ENCODE data around the gene MAFF.
"Not testable (repeated sequence)": the region's sequence is repeated elsewhere in the genome, so short reads cannot be mapped to it uniquely, and the experiment has no call there.

Gene MAFF

GRCh38 chr22:38222797-38223119 is 21.0 kb downstream of the MAFF start:
- Histone ChIP-seq H3K4me1 (ENCODE audit: control insufficient read depth, insufficient read depth, low read length) (peaks cover 4% of the 10 kb centered on the region), H3K4me3 (ENCODE audit: low read depth, low read length) (no peak overlapping the region), H3K27me3 (ENCODE audit: control insufficient read depth, insufficient read depth, low read length) (no peaks in the 10 kb centered on the region), H3K36me3 (ENCODE audit: control insufficient read depth, insufficient read depth, low read length) (peaks cover 50% of the 10 kb centered on the region), H3K9ac (ENCODE audit: low read depth, low read length) (no peak overlapping the region), H3K9me3 (ENCODE audit: control insufficient read depth, insufficient read depth, low read length) (no peaks in the 10 kb centered on the region)

- Histone ChIP-seq H3K4me1 (ENCODE audit: control insufficient read depth, insufficient read depth, low read length) (peaks cover 4% of the 10 kb centered on the region), H3K27me3 (ENCODE audit: control insufficient read depth, insufficient read depth, low read length) (no peaks in the 10 kb centered on the region), H3K9me3 (ENCODE audit: control insufficient read depth, insufficient read depth, low read length) (no peaks in the 10 kb centered on the region), H3K4me3 (ENCODE audit: low read depth, low read length) (no peak overlapping the region), H3K36me3 (ENCODE audit: control insufficient read depth, insufficient read depth, low read length) (peaks cover 51% of the 10 kb centered on the region), H3K9ac (ENCODE audit: low read depth, low read length) (no peak overlapping the region)
Measured at GRCh38 chr22:38223289-38223960, 21.6 kb downstream of the MAFF start.

GRCh38 chr22:38226853-38227649 is 25.3 kb downstream of the MAFF start:
- no peaks in the 10 kb centered on the region for H3K4me1 ChIP-seq (ENCODE audit: control insufficient read depth, insufficient read depth, low read length)
- no peak overlapping the region for H3K4me3 ChIP-seq (ENCODE audit: low read depth, low read length)
- H3K27me3 ChIP-seq (ENCODE audit: control insufficient read depth, insufficient read depth, low read length): no peaks in the 10 kb centered on the region
- H3K9me3 ChIP-seq (ENCODE audit: control insufficient read depth, insufficient read depth, low read length): no peaks in the 10 kb centered on the region
- no peak overlapping the region for H3K9ac ChIP-seq (ENCODE audit: low read depth, low read length)
- H3K36me3 ChIP-seq (ENCODE audit: control insufficient read depth, insufficient read depth, low read length): peaks cover 57% of the 10 kb centered on the region

DNA sequence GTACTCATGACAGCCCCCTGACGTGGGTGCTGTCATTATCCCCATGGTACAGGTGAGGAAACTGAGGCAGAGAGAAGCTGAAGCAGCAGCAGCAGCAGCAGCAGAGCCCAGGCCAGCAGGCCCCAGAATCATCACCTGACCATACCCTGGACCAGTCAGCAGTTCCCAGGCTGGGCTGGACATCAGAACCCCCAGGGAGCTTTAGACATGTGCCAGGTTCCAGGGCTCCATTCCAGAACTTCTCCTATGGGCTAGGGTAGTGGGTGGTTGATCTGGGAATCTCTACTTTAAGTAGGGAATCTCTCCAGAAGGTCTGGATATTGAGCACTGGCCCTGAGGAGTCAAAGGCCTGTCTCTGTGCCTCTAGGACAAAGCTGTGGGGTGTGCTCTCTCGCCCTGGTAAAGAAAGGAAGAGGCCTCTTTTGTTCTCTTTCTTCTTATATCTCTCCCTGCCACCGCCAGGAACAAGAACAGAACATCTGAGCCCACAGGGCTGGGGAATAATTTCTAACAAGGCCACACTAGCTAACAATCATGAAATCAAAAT is 26.6 kb downstream of the MAFF start:
- Histone ChIP-seq H3K27me3 (ENCODE audit: control insufficient read depth, insufficient read depth, low read length) (no peaks in the 10 kb centered on the region), H3K9me3 (ENCODE audit: control insufficient read depth, insufficient read depth, low read length) (no peaks in the 10 kb centered on the region), H3K36me3 (ENCODE audit: control insufficient read depth, insufficient read depth, low read length) (peaks cover 63% of the 10 kb centered on the region), H3K4me3 (ENCODE audit: low read depth, low read length) (no peak overlapping the region), H3K4me1 (ENCODE audit: control insufficient read depth, insufficient read depth, low read length) (no peaks in the 10 kb centered on the region), H3K9ac (ENCODE audit: low read depth, low read length) (no peak overlapping the region)

GRCh38 chr22:38228873-38229740 is 27.3 kb downstream of the MAFF start:
- H3K27me3 ChIP-seq (ENCODE audit: control insufficient read depth, insufficient read depth, low read length): no peaks in the 10 kb centered on the region
- H3K9ac ChIP-seq (ENCODE audit: low read depth, low read length): no peak overlapping the region

GRCh38 chr22:38230108-38230825 is 28.5 kb downstream of the MAFF start:
- peaks cover 62% of the 10 kb centered on the region for H3K36me3 ChIP-seq (ENCODE audit: control insufficient read depth, insufficient read depth, low read length)

More at GRCh38 chr22:38228873-38229740, 27.3 kb downstream of the MAFF start:
- Histone ChIP-seq H3K4me3 (ENCODE audit: low read depth, low read length) (no peak overlapping the region), H3K36me3 (ENCODE audit: control insufficient read depth, insufficient read depth, low read length) (peaks cover 65% of the 10 kb centered on the region), H3K4me1 (ENCODE audit: control insufficient read depth, insufficient read depth, low read length) (no peaks in the 10 kb centered on the region), H3K9me3 (ENCODE audit: control insufficient read depth, insufficient read depth, low read length) (no peaks in the 10 kb centered on the region)

GRCh38 chr22:38230916-38231315 is 29.1 kb downstream of the MAFF start:
- H3K9ac ChIP-seq (ENCODE audit: low read depth, low read length): no peak overlapping the region
- H3K9me3 ChIP-seq (ENCODE audit: control insufficient read depth, insufficient read depth, low read length): no peaks in the 10 kb centered on the region
- no peaks in the 10 kb centered on the region for H3K27me3 ChIP-seq (ENCODE audit: control insufficient read depth, insufficient read depth, low read length)
- no peaks in the 10 kb centered on the region for H3K4me1 ChIP-seq (ENCODE audit: control insufficient read depth, insufficient read depth, low read length)
- H3K4me3 ChIP-seq (ENCODE audit: low read depth, low read length): no peak overlapping the region
- peaks cover 58% of the 10 kb centered on the region for H3K36me3 ChIP-seq (ENCODE audit: control insufficient read depth, insufficient read depth, low read length)

More at GRCh38 chr22:38230108-38230825, 28.5 kb downstream of the MAFF start:
- Histone ChIP-seq H3K9ac (ENCODE audit: low read depth, low read length) (no peak overlapping the region), H3K9me3 (ENCODE audit: control insufficient read depth, insufficient read depth, low read length) (no peaks in the 10 kb centered on the region), H3K4me3 (ENCODE audit: low read depth, low read length) (no peak overlapping the region), H3K4me1 (ENCODE audit: control insufficient read depth, insufficient read depth, low read length) (no peaks in the 10 kb centered on the region), H3K27me3 (ENCODE audit: control insufficient read depth, insufficient read depth, low read length) (no peaks in the 10 kb centered on the region)

DNA sequence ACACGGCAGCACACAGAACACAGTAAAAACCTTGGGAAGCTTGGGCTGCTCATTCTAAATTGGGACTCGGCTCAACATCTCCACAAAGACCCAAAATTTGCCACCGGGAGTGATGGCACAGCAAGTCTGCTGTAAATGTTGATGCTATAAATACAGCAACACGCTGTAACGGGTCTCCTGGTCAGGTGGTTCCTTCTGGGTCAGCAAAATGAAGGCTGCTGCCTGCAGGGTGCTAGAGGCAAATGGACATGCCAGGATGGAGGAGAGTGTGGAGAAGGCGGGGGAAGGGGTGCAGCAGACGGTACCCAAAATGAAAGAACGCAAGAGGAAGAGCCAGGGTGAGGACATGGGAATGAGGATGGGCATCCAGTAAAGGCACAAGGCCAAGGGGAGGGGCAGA is 30.4 kb downstream of the MAFF start:
- Histone ChIP-seq H3K4me1 (ENCODE audit: control insufficient read depth, insufficient read depth, low read length) (no peaks in the 10 kb centered on the region), H3K4me3 (ENCODE audit: low read depth, low read length) (no peak overlapping the region), H3K36me3 (ENCODE audit: control insufficient read depth, insufficient read depth, low read length) (peaks cover 53% of the 10 kb centered on the region), H3K9me3 (ENCODE audit: control insufficient read depth, insufficient read depth, low read length) (no peaks in the 10 kb centered on the region), H3K9ac (ENCODE audit: low read depth, low read length) (no peak overlapping the region), H3K27me3 (ENCODE audit: control insufficient read depth, insufficient read depth, low read length) (no peaks in the 10 kb centered on the region)

DNA sequence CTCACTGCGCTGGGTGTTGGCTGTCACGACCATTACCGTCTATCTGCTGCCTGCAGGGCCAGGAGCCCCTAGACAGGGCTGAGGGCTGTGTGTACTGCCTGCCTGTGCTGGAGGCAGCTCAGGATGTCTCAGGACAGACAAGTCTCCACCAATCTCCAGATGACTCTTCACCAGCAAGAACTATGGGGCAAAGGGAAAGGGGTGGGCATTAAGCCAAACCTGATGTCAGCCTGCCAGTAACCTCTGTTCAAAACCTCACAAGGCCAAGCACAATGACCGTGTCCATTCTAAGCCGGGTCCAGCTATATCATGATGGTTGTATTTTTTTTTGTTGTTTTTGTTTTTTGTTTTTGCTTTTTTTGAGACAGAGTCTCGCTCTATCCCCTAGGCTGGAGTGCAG is 31.6 kb downstream of the MAFF start:
- Histone ChIP-seq H3K27me3 (ENCODE audit: control insufficient read depth, insufficient read depth, low read length) (no peaks in the 10 kb centered on the region), H3K9ac (ENCODE audit: low read depth, low read length) (no peak overlapping the region), H3K9me3 (ENCODE audit: control insufficient read depth, insufficient read depth, low read length) (no peaks in the 10 kb centered on the region), H3K36me3 (ENCODE audit: control insufficient read depth, insufficient read depth, low read length) (peaks cover 51% of the 10 kb centered on the region), H3K4me3 (ENCODE audit: low read depth, low read length) (no peak overlapping the region), H3K4me1 (ENCODE audit: control insufficient read depth, insufficient read depth, low read length) (no peaks in the 10 kb centered on the region)

DNA sequence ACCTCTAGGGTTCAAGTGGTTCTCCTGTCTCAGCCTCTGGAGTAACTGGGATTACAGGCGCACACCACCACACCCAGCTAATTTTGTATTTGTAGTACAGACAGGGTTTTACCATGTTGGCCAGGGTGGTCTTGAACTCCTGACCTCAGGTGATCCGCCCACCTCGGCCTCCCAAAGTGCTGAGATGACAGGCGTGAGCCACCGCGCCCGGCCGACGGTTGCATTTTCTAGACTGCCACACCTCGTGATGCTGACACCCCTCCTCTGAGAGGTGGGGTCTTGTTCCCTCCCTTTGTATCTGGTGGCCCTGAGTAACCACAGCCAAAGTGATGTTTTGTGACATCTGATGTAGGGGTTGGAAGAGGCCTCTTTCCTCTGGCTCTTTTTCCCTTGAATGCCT is 32.1 kb downstream of the MAFF start:
- not testable (repeated sequence) for H3K9me3 ChIP-seq (ENCODE audit: control insufficient read depth, insufficient read depth, low read length); H3K27me3 ChIP-seq (ENCODE audit: control insufficient read depth, insufficient read depth, low read length); H3K4me3 ChIP-seq (ENCODE audit: low read depth, low read length); H3K9ac ChIP-seq (ENCODE audit: low read depth, low read length); H3K4me1 ChIP-seq (ENCODE audit: control insufficient read depth, insufficient read depth, low read length)
- peaks cover 46% of the 10 kb centered on the region for H3K36me3 ChIP-seq (ENCODE audit: control insufficient read depth, insufficient read depth, low read length)

DNA sequence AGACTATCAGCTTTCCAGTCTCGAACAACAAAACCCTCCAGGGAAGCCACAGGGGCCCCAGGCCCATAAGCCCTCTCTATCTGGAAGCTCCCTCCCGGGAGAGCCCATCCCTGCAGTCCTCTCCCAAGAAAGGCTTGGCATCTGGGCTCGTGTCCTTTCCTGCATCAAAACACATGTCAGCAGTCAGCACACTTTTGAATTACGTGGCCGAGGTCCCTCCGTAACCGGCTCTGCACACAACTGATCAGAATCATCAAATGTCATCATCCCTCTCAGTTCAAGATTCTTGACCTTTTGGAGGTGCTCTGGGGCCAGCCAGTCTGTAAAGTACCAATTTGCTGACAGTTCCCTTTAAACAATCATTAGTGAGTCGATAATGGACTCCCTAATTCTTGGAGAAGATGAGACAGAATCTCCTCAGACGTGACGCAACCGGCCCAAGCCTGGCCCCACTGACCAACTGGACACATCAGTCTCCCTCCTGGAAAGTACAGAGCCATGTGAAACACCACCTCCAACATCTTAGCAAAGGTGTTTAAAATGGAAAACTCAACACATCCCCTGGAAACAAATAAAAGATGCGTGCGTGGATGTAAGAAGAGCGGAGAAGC is 33.6 kb downstream of the MAFF start:
- no peak overlapping the region for H3K4me3 ChIP-seq (ENCODE audit: low read depth, low read length)
- H3K9ac ChIP-seq (ENCODE audit: low read depth, low read length): no peak overlapping the region
- H3K9me3 ChIP-seq (ENCODE audit: control insufficient read depth, insufficient read depth, low read length): no peaks in the 10 kb centered on the region
- no peaks in the 10 kb centered on the region for H3K27me3 ChIP-seq (ENCODE audit: control insufficient read depth, insufficient read depth, low read length)
- no peaks in the 10 kb centered on the region for H3K4me1 ChIP-seq (ENCODE audit: control insufficient read depth, insufficient read depth, low read length)
- H3K36me3 ChIP-seq (ENCODE audit: control insufficient read depth, insufficient read depth, low read length): peaks cover 45% of the 10 kb centered on the region

Data from iPS-15b (cell line).